Suprapubic skin (tissue), 4 donors: Measurements from ENCODE around the gene AP1M2.

ENCODE experiments used
- CTCF ChIP-seq, 2 donors: fragments of 200-600 bp in 1 of 2; fragments of 450-650 bp in 1 of 2; sonication (generic) in 1 of 2; IDR thresholded peaks; one replicate each; pipeline ENCODE4 v1.5.1; 2016 to 2019; ENCODE audit warnings: antibody characterized with exemption in 2 of 2, mild to moderate bottlenecking in 1 of 2, moderate library complexity in 1 of 2
- EP300 ChIP-seq: sonication (generic); formaldehyde crosslinking; IDR thresholded peaks from one replicate; pipeline ENCODE4 v1.6.1; 2017; ENCODE audit warnings: antibody characterized with exemption
- POLR2A ChIP-seq, 2 donors: fragments of 450-650 bp; IDR thresholded peaks; one replicate each; pipeline ENCODE4 v1.6.1; 2017; ENCODE audit warnings: antibody characterized with exemption in 2 of 2, mild to moderate bottlenecking in 2 of 2, moderate library complexity in 2 of 2
- POLR2AphosphoS5 ChIP-seq, 3 donors: sonication (generic); formaldehyde crosslinking; IDR thresholded peaks; one replicate each; pipeline ENCODE4 v1.6.1; 2017; ENCODE audit warnings: antibody characterized with exemption in 3 of 3

DNA sequence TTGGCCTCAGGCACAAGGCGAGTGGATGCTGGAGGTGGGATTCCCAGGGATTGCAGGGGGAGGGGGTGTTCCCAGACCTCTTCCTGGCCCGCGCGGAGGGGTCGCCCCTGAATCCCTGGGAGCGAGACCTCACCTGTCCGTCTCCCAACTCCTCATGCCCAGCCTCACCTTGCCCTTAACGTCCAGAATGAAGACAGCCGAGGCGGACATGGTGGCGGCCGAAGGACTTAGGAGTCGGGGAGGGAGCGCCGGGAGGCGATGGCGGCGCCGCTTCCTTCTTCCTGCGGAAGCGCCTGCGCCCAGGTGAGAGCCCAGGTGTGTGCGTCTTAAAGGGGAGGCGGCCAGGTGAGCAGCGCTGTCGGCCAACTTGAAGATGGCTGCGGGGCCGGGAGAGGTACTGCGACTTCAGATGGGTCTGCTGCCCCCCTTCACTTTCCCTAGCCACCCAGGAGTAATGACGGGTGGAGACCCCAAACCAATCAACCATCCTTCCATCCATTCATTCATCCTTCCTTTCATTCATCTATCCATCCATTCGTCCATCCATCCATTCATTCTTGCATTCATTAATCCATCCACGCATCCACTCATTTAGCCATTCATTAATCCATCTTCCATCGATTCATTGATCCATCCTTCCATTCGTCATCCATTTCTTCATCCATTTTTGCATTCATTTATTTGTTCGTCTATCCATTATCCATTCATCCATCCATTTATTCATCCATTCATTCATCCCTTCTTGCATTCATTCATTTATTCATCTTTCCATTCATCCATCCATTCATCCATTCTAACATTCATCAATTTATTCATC, at the start of gene AP1M2:
- TF ChIP-seq POLR2A (IDR thresholded peaks at IDR 0.05) (no peak), CTCF (IDR thresholded peaks at IDR 0.05) (no peak), POLR2AphosphoS5 (IDR thresholded peaks at IDR 0.05) (no peak), EP300 (no peak)
